AG04450 (cell line): ENCODE results near the gene PSMG2. TPM values are rescaled to one million over a fixed set of nuclear protein-coding genes. Genes with fewer than 3 reads are reported as not detected.

Experiments
- CTCF ChIA-PET: fragments of 300-600, 350-600 bp; formaldehyde crosslinking; extraction: SDS; loops from one replicate; lab custom pipeline; 2022; ENCODE audit warnings: antibody characterized with exemption, inconsistent platforms; lab: Charles Lee
- POLR2A ChIA-PET: fragments of 350-600 bp; formaldehyde crosslinking; extraction: SDS; loops from one replicate; lab custom pipeline; 2021; ENCODE audit warnings: antibody characterized with exemption, inconsistent platforms; lab: Yijun Ruan, JAX
- DNase-seq: peaks from one replicate; pipeline ENCODE4 v3.0.0-alpha.2; 2011; ENCODE audit warnings: low read depth, low spot score
- H3K27ac ChIP-seq: one replicate; pipeline ENCODE4 v1.5.1; 2012; ENCODE audit warnings: low read depth, low read length, control low read depth
- H3K27me3 ChIP-seq: one replicate; pipeline ENCODE4 v1.6.0; 2012; ENCODE audit warnings: low read length; ENCODE audit not compliant: control insufficient read depth, insufficient read depth
- H3K4me3 ChIP-seq: 2 replicates; pipeline ENCODE4 v1.5.1; 2011; ENCODE audit warnings: mild to moderate bottlenecking, low read depth, low read length, control low read depth
- H3K9me3 ChIP-seq: 2 replicates; pipeline ENCODE4 v1.5.1; 2012; ENCODE audit warnings: low read length; ENCODE audit not compliant: control insufficient read depth, insufficient read depth
- CTCF ChIP-seq: IDR thresholded peaks from 2 replicates; pipeline ENCODE4 v1.5.1; 2011; ENCODE audit warnings: low read depth, low read length, control low read depth, inconsistent platforms
- polyA plus RNA-seq: library from polyadenylated mRNA; depleted of rRNA; stranded (reverse); fragments of >200 nt; gene quantifications from 2 replicates; pipeline ENCODE4 v1.2.3, GENCODE V29; 2011

PSMG2 gene
- polyA plus RNA-seq, 1 experiment, result 96.2 TPM

- Histone ChIP-seq H3K4me3 (peak within 1 kb of the TSS; percentile 68), H3K27me3 (no peaks in the 10 kb centered on the region), H3K9me3 (no peaks in the 10 kb centered on the region), H3K27ac (peak within 1 kb of the TSS; percentile 21)
- POLR2A ChIA-PET, result no interaction called here
- TF ChIP-seq CTCF, result no peak
- no peak for DNase-seq
- CTCF ChIA-PET, result interaction anchor here (1.1 to 7.7 kb wide), 2 partner anchors 9 to 266 kb away, joined by 3 to 179 read pairs; no protein-coding TSS in a partner anchor
These were observed 45.0 kb upstream of the PSMG2 start, which contains the start of gene SPIRE1 for GRCh38 chr18:12657684-12658425. Gene SPIRE1, minus strand, starts transcription at chr18:12658107. Its CDS starts 241 bp downstream, at chr18:12657866.

GRCh38 chr18:12658426-12659138 lies 44.3 kb upstream of the PSMG2 start:
- no peaks in the 10 kb centered on the region for H3K27me3 ChIP-seq
- H3K9me3 ChIP-seq, result no peaks in the 10 kb centered on the region
- peak overlapping the region; percentile 68 for H3K4me3 ChIP-seq
- 0 out of 2 replicates have a peak, but pooled peaks have one; percentile 20 for TF ChIP-seq CTCF
- CTCF ChIA-PET, result interaction anchor here (1.0 to 7.7 kb wide), 3 partner anchors 8 to 266 kb away, joined by 3 to 179 read pairs (median 3); no protein-coding TSS in a partner anchor
- POLR2A ChIA-PET, result no interaction called here
- no peak for DNase-seq
- peak overlapping the region; percentile 21 for H3K27ac ChIP-seq

- CTCF ChIA-PET, result interaction anchor here (0.7 to 7.7 kb wide), 9 partner anchors 11 to 381 kb away, joined by 3 to 179 read pairs (median 3); no protein-coding TSS in a partner anchor
- TF ChIP-seq CTCF, result peak; percentile 95
- Histone ChIP-seq H3K9me3 (no peaks in the 10 kb centered on the region), H3K4me3 (no peak overlapping the region), H3K27me3 (no peaks in the 10 kb centered on the region), H3K27ac (no peak overlapping the region)
- peak; percentile 29 for DNase-seq
- POLR2A ChIA-PET, result interaction anchor here (0.6 kb wide), 1 partner anchor 269 kb away, joined by 5 read pairs; no protein-coding TSS in a partner anchor
These were observed 42.8 kb upstream of the PSMG2 start for GRCh38 chr18:12659904-12660605.

GRCh38 chr18:12668041-12668440 lies 34.8 kb upstream of the PSMG2 start:
- TF ChIP-seq CTCF, result no peak
- Histone ChIP-seq H3K4me3 (no peak overlapping the region), H3K27me3 (no peaks in the 10 kb centered on the region), H3K9me3 (no peaks in the 10 kb centered on the region), H3K27ac (no peak overlapping the region)
- ChIA-PET POLR2A (interaction anchor here (0.6 kb wide), 1 partner anchor 1148 kb away, joined by 5 read pairs; no protein-coding TSS in a partner anchor), CTCF (interaction anchor here (0.7 kb wide), 1 partner anchor 958 kb away, joined by 6 read pairs; no protein-coding TSS in a partner anchor)
- no peak for DNase-seq
